ENCODE results near the gene FMR1.

Gene FMR1

GRCh38 chrX:147911192-147912022, at the start of gene FMR1:
TSS of gene FMR1 (plus strand) at chrX:147911919. CDS start at chrX:147912180, 261 bp downstream.
- DNase-seq = peak; percentile 94

DNA sequence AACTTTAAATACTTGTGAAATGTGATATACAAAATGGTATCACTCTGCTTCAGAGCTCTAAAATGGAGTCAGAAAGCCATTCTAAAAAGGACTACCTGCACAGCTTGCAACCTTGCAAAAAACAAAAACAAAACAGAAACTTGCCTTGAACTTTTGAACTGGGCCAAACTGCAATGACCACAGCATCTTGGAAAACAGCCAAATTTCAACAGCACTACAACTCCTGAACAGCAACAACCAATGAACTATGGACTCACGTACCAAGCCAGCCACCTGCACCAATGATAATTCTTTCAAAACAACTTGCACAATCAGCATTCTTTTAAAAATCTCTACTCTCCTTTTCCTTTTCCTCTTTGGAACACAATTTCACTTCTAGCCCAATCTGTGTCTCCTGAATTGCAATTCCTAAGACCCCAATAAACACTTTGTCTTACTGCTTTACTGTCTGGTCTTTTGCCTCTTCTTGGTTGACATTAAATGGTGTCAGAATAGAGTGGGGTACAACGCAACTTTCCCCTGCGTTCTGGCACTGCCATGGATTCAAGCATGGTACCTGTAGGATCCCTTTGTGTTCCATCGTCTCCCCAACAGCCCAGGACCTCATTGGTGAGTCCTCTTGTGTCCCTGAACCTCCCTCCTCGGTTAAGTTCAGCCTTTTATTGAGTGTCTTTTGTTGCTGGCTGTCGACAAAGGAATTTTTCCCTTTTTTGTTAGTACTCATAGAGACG, 35.7 kb upstream of the FMR1 start:
- DNase-seq = no peak

- no peak for DNase-seq
Observed at GRCh38 chrX:147876849-147877646, 34.7 kb upstream of the FMR1 start.

DNA sequence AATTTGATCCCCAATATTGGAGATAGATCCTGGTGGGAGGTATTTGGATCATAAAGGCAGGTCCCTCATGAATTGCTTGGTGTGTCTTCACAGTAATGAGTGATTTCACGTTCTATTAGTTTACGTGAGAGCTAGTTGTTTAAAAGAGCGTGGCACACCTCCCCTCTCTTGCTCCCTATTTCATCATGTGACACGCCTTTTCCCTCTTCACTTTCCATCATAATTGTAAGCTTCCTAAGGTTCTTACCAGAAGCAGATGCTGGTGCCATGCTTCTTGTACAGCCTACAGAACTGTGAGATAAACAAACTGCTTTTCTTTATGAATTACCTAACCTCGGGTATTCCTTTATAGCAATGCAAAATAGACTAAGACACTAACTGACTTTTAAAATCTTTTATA, 34.0 kb upstream of the FMR1 start:
- no peak for DNase-seq

DNA sequence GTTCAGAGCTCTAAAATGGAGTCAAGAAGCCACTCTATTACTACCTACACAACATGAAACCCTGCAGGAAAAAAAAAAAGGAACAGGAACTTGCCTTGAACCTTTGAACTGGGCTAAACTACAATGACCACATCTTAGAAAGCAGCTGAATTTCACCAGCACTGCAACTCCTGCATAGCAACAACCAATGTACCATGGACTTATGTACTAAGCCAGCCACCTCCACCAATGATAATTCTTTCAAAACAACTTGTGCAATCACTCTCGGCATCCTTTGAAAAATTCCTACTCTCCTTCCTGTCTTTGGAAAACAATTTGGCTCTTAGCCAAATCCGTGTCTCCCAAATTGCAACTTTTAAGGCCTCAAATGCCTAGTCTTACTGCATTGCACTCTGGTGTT, 26.8 kb upstream of the FMR1 start:
- no peak for DNase-seq

DNA sequence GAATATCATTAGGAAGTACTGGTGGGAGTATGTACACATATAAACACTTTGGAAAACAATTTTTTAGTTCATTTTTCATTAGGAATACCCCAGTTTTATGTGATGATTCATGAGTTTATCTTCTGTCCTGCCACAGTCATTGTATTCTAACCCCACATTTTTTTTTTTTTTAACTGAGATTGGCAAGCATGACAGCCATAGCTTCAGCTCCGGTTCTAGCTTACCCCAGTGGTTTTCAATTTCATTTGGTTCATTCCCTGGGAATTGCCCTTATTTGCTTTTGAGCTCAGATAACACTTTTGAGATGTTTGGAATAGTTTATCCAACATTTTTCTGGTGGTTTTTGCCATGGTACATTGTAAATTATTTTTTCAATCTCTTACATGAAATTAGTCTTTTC, 21.0 kb upstream of the FMR1 start:
- no peak for DNase-seq

- no peak for DNase-seq
Observed at GRCh38 chrX:147891896-147892295, 19.8 kb upstream of the FMR1 start.

GRCh38 chrX:147893741-147894140, 18.0 kb upstream of the FMR1 start:
- DNase-seq = no peak

DNA sequence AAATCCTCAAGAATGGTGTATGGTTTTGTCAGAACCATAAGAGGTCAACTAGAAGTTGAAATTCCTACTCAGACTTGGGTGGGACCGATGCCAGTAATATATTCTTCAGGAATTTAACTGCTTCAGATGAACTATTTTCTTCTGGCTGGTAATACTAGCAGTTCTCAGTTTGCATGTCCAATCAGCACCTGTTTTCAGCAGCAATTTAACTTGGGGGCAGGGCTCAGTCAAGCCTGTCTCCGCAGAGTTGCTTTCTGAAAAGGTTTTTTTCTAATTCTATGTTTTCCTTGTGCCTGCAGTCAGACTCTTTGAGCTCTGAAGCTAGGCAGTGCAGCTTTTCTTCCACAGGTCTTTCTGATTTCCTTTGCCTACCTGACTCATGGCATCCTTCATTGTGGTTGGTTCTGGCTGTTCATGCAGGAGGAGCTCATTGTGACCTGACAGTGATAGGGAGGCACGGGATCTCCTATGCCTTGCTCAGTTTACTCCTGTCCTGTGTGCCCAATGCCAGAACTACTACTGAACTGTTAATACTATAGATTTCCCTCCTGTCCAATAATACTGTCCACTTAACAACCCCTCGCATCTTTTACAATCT, 17.3 kb upstream of the FMR1 start:
- DNase-seq = no peak

- DNase-seq = no peak
Observed at GRCh38 chrX:147897117-147897516, 14.6 kb upstream of the FMR1 start.

- DNase-seq = no peak
Observed at GRCh38 chrX:147898951-147899350, 12.8 kb upstream of the FMR1 start.

- no peak for DNase-seq
Observed at GRCh38 chrX:147899379-147900114, 12.2 kb upstream of the FMR1 start.

DNA sequence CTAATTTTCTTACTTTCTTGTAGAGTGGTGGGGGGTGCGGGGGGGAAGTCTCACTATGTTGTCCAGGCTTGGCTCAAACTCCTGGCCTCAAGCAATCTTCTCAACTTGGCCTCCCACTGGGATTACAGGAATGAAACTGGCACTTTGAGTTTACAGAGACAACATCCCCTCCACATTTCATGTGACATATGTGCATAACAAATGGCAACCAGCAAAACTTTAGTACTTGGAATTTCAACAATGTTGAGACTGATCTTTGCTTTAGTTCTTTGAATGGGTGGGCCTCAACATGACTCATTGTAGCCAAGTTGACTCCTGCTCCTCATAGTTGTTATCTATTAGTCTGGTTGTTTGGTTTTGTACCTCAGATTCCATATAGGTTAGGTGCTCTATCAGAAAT, 11.4 kb upstream of the FMR1 start:
- DNase-seq = no peak

DNA sequence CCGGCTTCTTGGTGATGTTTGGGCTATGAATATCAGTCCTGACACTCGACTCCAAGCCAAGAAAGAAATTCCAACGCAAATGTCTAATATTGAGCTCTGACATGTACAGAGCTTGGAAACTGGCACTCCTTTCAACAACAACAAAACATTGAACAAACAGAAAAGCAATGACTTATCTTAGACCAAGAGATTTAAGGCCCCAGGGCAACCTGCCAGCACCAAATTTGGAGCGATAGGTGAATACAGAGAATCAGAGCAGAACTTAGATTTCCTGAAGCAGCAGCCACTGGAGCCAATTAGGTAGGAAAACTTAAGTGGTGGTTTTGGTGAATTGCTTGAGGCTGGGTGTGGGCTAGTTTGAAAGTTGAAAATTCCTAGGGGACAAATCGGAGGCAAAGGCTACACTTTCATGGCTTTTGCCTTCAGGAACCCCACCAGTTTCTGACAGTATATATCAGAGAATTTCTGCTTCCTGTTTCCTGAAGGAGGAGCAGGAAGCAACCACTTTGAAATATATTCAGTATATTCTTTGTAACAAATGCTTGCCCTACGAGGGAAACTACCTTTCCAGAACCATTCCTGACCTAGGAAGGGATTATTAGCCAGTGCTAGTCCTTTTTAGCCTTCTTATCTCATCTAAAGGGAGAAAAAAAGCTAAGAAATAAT, 10.1 kb upstream of the FMR1 start:
- no peak for DNase-seq

GRCh38 chrX:147902270-147902669, 9.4 kb upstream of the FMR1 start:
- no peak for DNase-seq

DNA sequence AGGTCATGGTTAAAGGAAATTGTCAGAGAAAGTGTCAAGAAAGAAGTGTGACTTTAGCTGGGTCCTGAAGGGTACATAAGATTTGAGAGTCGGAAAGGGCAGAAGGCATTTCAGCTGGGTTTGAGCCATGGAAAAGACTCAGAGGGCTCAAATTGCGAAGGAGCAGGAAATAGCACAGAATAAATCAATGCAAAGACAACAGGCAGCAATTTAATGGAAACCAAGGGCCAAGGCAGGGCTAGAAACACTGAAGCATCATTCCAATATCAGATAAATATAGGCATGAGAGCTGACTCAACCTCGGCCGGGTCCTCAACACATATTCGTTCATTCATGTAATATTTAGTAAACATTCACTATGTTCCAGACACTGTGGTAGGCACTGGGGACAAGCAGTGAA, 3.6 kb upstream of the FMR1 start:
- no peak for DNase-seq

DNA sequence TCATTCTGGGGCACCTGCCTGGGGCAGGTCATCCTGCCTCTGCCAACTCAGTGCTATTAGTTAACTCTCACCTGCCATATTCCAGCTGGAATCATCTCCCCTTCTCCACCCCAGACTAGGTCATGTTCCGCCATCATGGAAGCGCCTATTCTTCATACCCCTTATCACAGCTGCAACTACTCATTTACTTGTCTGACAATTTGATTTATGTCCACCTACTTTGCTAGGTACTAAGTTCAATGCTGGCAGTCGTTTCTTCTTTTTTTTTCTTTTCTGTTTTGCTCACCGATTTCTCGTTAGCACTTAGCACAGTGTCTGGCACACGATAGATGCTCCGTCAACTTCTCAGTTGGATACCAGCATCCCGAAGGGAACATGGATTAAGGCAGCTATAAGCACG, 1.1 kb upstream of the FMR1 start:
- no peak for DNase-seq

GRCh38 chrX:147912093-147912801, 528 bp downstream of the FMR1 start:
- peak; percentile 36 for DNase-seq

DNA sequence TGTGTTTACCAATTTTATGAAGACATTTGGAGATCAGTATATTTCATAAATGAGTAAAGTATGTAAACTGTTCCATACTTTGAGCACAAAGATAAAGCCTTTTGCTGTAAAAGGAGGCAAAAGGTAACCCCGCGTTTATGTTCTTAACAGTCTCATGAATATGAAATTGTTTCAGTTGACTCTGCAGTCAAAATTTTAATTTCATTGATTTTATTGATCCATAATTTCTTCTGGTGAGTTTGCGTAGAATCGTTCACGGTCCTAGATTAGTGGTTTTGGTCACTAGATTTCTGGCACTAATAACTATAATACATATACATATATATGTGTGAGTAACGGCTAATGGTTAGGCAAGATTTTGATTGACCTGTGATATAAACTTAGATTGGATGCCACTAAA, 1.9 kb downstream of the FMR1 start:
- DNase-seq = no peak

DNA sequence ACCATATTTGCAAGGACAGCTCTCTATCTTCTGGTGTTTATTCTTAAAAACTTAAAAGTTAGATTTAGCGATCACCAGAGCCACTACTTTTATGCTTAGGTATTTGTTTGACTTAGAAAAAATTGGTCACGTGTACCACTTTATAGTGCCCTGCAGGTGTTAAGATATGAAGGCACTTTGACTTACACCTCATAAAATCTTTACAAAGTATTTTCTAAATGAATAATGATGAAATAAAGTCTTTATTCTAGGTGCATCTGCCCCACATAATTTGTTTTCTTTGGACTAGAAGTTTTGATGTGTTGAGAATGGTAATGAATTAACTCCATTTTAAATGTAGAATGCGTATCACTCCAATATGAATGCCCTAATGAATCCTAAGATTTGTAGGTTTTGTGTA, 2.9 kb downstream of the FMR1 start:
- no peak for DNase-seq

DNA sequence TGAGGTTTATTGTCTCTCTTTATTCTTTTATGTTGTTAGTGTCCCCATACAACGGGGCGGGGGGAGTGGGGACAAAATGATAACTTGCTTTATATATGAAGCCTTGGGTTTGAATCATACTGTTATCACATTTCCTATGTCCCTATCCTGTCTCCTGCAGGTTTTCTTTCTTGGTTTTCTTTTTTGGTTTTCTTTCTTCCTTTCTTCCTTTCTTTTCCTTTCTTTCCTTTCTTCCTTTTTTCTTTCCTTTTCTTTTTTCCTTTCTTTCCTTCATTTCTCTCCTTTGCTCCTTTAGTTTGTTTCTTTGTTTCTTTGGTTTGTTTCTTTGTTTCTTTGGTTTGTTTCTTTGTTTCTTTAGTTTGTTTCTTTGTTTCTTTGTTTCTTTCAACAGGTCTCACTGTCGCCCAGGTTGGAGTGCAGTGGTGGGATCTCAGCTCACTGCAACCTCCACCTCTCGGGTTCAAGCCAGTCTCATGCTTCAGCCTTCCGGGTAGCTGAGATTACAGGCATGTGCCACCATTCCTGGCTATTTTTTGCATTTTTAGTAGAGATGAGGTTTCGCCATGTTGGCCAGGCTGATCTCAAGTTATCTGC, 4.8 kb downstream of the FMR1 start:
- DNase-seq = no peak
